Pons (tissue), 1 donor: ENCODE data around the gene PPP1R14D.
"Not testable (repeated sequence)": the region's sequence is repeated elsewhere in the genome, so short reads cannot be mapped to it uniquely, and the experiment has no call there.

Source experiments
- DNase-seq: peaks from one replicate; pipeline ENCODE4 v3.0.0-alpha.2; 2016; ENCODE audit warnings: low spot score

PPP1R14D gene

GRCh38 chr15:40828447-40829036 lies at the start of gene PPP1R14D:
TSS of gene PPP1R14D (minus strand) at chr15:40828708. CDS start at chr15:40828641, 67 bp downstream.
- DNase-seq, result no peak

GRCh38 chr15:40877694-40878093 lies 49.2 kb upstream of the PPP1R14D start:
- DNase-seq, result no peak

- no peak for DNase-seq
These were observed 47.7 kb upstream of the PPP1R14D start for GRCh38 chr15:40875991-40876730.

GRCh38 chr15:40873694-40874561 lies 45.4 kb upstream of the PPP1R14D start, which contains the start of gene RHOV:
TSS of gene RHOV (minus strand) at chr15:40874234. CDS start at chr15:40874139, 95 bp downstream.
- no peak for DNase-seq

- DNase-seq, result no peak
These were observed 44.5 kb upstream of the PPP1R14D start for GRCh38 chr15:40872791-40873693.

- DNase-seq, result no peak
These were observed 43.5 kb upstream of the PPP1R14D start for GRCh38 chr15:40871749-40872617.

GRCh38 chr15:40870716-40871115 lies 42.2 kb upstream of the PPP1R14D start:
- DNase-seq, result no peak

GRCh38 chr15:40869686-40870085 lies 41.2 kb upstream of the PPP1R14D start:
- DNase-seq, result no peak

GRCh38 chr15:40867199-40867598 lies 38.7 kb upstream of the PPP1R14D start:
- DNase-seq, result no peak

- DNase-seq, result no peak
These were observed 35.3 kb upstream of the PPP1R14D start for GRCh38 chr15:40863660-40864270.

GRCh38 chr15:40861147-40861546 lies 32.6 kb upstream of the PPP1R14D start:
- not testable (repeated sequence) for DNase-seq

GRCh38 chr15:40859206-40859851 lies 30.8 kb upstream of the PPP1R14D start:
- peak; percentile 29 for DNase-seq

GRCh38 chr15:40858706-40859105 lies 30.2 kb upstream of the PPP1R14D start:
- DNase-seq, result no peak

- DNase-seq, result peak; percentile 28
These were observed 29.3 kb upstream of the PPP1R14D start for GRCh38 chr15:40857601-40858341.

- no peak for DNase-seq
These were observed 28.2 kb upstream of the PPP1R14D start for GRCh38 chr15:40856746-40857145.

GRCh38 chr15:40855706-40856234 lies 27.3 kb upstream of the PPP1R14D start:
- DNase-seq, result no peak

GRCh38 chr15:40854161-40854560 lies 25.7 kb upstream of the PPP1R14D start:
- no peak for DNase-seq

GRCh38 chr15:40853241-40853890 lies 24.9 kb upstream of the PPP1R14D start:
- DNase-seq, result no peak
